Stimulated activated CD8-positive, alpha-beta memory T cell treated with anti-CD3 and anti-CD28 coated beads, Interleukin-7, amount 100 ng/mL, for 1 hour (primary cell): Measurements from ENCODE around the gene C1QC.

Experiments used
- DNase-seq, 2 donors: peaks; one replicate each; pipeline ENCODE4 v3.0.0-alpha.2; 2020; ENCODE audit warnings: low read depth in 2 of 2

Gene C1QC

DNA sequence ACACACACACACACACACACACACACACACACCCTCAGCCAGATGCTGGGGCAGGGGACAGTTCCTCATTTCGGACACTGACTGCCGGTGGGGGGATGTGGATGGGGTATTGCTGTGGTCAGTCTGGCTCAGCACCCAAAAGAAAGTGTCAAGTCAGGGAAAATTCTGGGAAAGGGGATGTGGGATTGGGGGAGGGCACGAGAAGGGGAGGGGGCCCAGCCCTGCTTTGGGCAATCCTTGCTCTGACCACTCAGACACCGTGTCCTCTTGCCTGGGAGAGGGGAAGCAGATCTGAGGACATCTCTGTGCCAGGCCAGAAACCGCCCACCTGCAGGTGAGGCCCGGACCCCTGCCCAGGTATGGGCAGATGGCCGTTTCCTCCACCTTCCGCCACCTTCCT, at the start of gene C1QC:
Gene C1QC, plus strand, starts transcription at position 253 of the 400 bp plus-strand sequence. CDS start 391 bp downstream, outside the sequence.
- no peak for DNase-seq

DNA sequence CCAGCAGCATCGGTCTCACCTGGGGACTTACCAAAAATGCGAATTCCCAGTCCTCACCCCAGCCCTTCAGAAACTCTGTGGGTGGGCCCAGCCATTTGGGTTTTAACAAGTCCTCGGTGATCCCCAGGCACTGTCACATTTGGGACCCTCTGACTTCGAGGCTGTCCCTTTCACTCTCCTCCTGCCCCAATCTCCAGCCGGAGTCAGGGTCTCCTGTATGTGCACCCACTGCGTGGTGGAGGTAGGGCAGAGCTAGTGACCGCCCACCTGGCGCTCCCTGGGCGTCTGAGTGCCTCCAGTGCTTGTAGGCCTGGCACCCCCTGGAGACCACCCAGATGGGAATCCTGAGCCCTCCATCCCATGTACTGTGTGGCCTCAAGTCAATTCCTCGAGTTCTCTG, 49.0 kb upstream of the C1QC start:
- DNase-seq: no peak

DNA sequence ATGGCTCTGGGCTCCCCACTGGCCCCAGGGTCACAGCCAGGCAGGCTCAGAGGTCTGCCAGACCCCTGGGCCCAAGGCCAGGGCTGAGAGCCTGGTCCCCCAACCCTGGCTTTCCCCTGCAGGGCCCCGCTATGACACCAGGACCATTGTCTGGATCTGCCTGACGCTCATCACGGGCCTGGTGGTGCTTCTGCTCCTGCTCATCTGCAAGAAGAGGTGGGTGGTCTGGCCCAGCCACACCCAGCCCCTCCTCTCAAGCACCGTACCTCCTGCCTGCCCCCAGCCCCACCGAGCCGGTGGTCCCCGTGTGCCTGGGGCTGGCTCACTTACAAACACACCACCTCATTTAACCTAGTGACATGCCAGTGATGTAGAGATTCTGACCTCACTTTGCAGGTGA, 48.3 kb upstream of the C1QC start:
- DNase-seq: no peak

- DNase-seq: no peak
Observed at GRCh38 chr1:22597301-22597965, 46.0 kb upstream of the C1QC start.

DNA sequence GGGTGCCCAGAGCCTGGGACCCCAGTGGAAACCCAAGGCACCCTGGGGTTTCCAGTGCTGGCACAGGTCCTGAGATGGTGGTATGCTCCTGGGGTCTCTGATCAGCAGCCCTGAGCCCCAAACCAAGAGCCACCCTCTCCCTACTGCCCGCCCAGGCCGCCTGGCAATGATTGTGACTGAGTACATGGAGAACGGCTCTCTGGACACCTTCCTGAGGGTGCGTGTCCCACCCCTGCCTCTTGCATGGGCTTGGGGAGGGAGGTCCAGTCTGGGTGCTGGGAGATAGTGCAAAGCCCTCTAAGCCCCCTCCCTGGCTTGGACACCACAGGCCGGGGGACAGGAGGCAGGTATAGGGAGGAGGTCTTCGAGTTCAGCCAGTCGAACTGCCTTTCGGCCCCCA, 45.4 kb upstream of the C1QC start:
- no peak for DNase-seq

GRCh38 chr1:22598736-22599135, 44.7 kb upstream of the C1QC start:
- DNase-seq: no peak

DNA sequence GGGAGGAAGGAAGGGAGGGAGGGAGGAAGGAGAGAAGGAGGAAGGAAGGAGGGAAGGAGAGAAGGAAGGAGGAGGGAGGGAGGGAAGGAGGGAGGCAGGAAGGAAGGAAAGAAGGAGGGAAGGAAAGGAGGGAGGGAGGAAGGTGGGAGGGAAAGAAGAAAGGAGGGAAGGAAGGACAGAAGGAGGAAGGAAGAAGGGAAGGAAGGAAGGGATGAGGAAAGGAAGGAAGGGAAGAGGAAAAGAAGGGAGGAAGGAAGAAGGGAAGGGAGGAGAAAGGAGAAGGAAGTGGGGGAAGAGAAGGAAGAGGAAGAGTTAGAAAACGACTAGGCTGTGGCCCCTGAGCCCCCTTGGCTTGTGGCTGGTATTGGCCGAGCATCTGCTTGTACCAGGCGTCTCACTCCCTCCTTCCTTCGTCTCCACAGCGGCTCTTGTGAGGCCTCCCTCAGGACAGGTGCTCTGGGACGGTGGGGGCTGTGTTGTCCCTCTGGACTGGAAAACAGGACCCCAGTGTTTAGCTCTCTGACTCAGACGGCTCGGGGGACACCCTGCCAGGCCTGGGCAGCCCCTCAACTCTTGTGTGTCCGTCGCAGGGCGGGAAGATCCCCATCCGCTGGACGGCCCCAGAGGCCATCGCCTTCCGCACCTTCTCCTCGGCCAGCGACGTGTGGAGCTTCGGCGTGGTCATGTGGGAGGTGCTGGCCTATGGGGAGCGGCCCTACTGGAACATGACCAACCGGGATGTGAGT, 43.2 kb upstream of the C1QC start:
- no peak for DNase-seq

GRCh38 chr1:22600817-22601605, 42.4 kb upstream of the C1QC start:
- DNase-seq: no peak

- no peak for DNase-seq
Observed at GRCh38 chr1:22601610-22602009, 41.8 kb upstream of the C1QC start.

DNA sequence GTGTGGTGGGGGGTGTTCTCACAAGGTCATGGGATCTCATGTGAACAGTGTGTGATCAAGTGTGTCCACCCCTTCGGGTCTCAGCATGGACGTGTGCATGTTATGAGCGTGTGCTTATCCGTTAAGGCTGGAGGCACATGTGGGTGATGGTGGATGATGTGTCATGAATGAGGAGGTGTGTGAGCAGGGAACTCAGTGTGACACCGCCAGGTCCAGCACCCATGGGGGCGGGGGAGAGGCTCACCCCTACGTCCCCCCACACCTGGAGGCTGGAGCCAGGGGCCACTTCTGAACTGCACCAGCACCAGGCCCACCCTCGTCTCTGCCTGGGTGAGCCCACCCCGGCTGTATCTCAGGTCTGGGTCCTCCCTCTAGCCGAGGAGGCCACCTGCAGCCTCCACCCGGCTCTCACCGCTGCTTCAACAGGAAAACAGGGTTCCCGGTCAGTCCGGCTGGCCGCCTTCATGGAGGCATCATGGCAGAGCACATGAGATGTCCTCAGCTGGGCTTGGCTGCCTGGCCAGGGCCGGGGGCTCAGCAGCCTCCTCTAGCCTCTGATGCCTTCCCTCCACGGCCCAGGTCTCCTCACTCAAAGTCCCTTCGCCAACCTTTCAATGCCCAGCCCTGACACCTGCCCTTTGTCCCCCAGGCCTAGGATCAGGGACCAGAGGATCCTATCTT, 41.2 kb upstream of the C1QC start:
- DNase-seq: no peak

GRCh38 chr1:22606161-22606560, 37.3 kb upstream of the C1QC start:
- no peak for DNase-seq

GRCh38 chr1:22607154-22607553, 36.3 kb upstream of the C1QC start:
- DNase-seq: no peak

DNA sequence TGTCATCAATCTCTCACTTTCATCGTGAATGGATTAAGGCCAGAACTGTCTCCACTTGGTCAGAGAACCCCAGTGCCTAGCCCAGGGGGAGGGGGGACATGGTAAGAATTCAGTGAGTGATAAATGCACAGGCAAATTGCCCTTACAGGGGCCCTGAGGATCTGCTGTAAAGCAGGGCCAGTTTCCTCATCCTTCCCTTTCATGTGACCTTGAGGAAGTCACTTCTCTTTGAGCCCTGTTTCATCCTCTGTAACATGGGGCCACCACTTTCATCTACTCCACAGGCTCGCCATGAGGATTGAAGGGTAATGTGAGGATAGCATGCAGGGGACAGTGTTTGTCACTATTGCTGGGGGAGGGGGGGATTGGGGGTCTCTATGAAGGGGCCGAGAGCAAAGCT, 35.1 kb upstream of the C1QC start:
- DNase-seq: no peak

DNA sequence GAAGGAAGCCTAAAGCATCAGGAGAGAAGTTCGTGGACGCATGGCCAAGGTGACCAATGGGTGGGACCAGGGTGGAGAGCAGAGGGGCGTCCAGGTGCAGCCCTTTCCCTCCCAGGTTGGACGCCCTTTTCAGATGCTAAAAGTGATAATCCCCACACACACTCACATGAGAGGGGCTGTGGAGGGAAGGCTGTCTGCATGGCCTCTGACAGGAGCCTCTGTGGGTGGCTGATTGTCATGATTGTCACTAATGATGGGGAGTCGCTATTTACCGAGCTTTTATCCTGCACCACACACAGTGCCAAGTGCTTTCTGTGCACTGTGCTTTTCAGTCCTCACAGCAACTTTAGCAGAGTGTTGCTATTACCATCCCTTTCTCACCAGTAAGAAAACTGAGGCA, 34.1 kb upstream of the C1QC start:
- no peak for DNase-seq

GRCh38 chr1:22611530-22611947, 31.9 kb upstream of the C1QC start:
- DNase-seq: no peak

DNA sequence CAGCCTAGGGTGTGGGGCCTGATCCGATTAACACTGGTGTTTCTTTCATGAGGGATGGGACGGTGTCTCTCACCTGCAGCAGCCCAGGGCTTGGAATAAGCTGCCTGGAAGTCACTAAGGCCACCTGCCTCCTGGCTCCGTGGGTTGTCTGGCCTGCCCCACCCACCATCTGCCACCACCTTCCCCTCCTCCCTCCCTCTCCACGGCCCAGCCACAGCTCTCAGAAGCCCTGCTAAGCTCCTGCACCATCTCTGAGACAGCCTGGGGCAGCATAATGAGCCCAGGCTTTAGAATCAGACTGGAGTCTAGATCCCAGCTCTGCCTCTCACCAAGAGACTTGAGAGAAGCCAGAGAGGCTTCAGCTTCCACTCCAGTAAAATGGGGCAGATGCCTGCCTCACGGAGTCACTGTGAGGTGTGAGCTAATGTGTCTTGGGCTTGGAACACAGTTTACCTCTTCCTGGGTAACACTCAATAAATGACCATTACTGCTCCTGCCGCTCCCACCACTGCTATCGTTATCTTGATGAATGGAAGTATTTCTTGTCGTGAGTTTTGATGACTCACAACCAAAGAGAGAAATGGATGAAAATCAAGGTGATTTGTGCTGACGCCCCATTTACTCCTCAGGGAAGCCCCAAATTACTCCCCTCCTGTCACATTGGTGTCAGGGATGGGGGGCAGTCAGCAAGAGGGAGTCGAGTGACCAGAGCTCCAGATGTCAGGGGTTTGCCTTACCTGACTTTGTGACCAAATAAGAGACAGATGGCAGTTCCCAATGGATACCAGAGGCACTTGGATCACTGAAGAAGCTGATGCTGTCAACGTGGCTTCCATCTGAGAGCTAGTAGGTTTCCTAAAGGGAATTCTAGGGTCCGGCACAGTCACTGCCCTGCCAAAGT, 30.5 kb upstream of the C1QC start:
- DNase-seq: no peak

- no peak for DNase-seq
Observed at GRCh38 chr1:22613572-22613918, 29.9 kb upstream of the C1QC start.

GRCh38 chr1:22613951-22614350, 29.5 kb upstream of the C1QC start:
- DNase-seq: no peak

DNA sequence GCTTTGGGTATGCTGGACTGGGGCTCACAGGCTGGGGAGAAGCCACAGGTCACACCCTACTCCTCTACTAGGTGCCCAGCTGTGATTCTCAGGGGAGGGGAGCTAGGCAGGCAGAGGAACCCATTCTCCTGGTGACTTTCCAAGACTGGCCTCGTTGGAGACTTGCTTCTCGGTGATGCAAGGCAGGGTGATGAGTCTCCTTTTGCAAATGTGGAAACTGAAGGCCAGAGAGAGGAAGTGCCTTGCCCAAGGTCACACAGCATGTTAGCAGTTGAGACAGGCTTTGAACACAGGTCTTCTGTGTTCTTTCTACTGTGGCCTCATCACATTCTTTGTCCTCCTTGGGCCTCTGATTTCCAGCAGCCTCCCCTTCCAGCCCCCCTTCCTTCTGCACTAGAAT, 27.5 kb upstream of the C1QC start:
- no peak for DNase-seq

DNA sequence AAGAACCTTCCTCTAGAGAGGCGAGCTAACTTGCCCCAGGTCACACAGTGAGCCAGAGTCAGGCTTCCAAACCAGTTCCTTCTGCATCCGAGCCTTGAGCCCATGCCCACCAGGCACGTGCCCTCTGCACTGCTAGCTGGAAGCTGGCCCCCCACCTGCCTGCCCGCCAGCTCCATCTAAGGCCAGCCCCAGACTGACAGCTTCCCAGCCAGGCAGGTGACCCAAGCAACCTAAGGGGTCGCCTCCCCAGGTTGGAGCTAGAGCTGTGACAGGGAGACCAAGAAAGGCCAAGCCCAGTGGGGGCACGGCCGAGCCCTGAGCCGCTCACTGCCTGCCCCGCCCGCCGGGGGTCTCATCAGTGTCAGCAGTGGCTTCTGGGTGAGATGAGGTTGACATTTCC, 26.9 kb upstream of the C1QC start:
- DNase-seq: no peak

- no peak for DNase-seq
Observed at GRCh38 chr1:22618056-22618455, 25.4 kb upstream of the C1QC start.
